Embryonic facial prominence (tissue), 1 donor: ENCODE data around the gene CUEDC2.

Experiments used
- DNase-seq: peaks from one replicate; pipeline ENCODE4 v3.0.0-alpha.2; 2016; ENCODE audit errors: extremely low spot score

Gene CUEDC2

GRCh38 chr10:102409604-102410428, 22.6 kb downstream of the CUEDC2 start:
- DNase-seq: no peak

- DNase-seq: peak; percentile 58
These were observed 23.4 kb downstream of the CUEDC2 start for GRCh38 chr10:102408728-102409603.

- no peak for DNase-seq
These were observed 24.1 kb downstream of the CUEDC2 start for GRCh38 chr10:102408131-102408727.

GRCh38 chr10:102407425-102408130, 24.8 kb downstream of the CUEDC2 start:
- no peak for DNase-seq

GRCh38 chr10:102406815-102407214, 25.6 kb downstream of the CUEDC2 start:
- no peak for DNase-seq

GRCh38 chr10:102405632-102406031, 26.7 kb downstream of the CUEDC2 start:
- no peak for DNase-seq

GRCh38 chr10:102405108-102405571, 27.2 kb downstream of the CUEDC2 start:
- no peak for DNase-seq

- no peak for DNase-seq
These were observed 27.8 kb downstream of the CUEDC2 start for GRCh38 chr10:102404361-102405107.

- DNase-seq: no peak
These were observed 29.3 kb downstream of the CUEDC2 start for GRCh38 chr10:102403115-102403514.

GRCh38 chr10:102402512-102402896, 29.9 kb downstream of the CUEDC2 start:
- no peak for DNase-seq

- no peak for DNase-seq
These were observed 30.5 kb downstream of the CUEDC2 start for GRCh38 chr10:102401735-102402511.

- no peak for DNase-seq
These were observed 31.1 kb downstream of the CUEDC2 start for GRCh38 chr10:102401342-102401654.

- no peak for DNase-seq
These were observed 31.6 kb downstream of the CUEDC2 start for GRCh38 chr10:102400598-102401341.

GRCh38 chr10:102400076-102400475, 32.3 kb downstream of the CUEDC2 start:
- no peak for DNase-seq

- peak; percentile 80 for DNase-seq
These were observed 33.0 kb downstream of the CUEDC2 start for GRCh38 chr10:102399217-102400021.

GRCh38 chr10:102398172-102399020, 34.0 kb downstream of the CUEDC2 start:
- no peak for DNase-seq

- no peak for DNase-seq
These were observed 34.9 kb downstream of the CUEDC2 start for GRCh38 chr10:102397222-102398171.
